SK-N-SH treated with all-trans-retinoic acid at 6 μM for 48 hours (cell line): ENCODE measurements around the gene RAPGEF4.

Experiments
- BACH2 ChIP-seq: fragments of 250-450 bp; sonication (Bioruptor Pico); IDR thresholded peaks from 2 replicates; pipeline ENCODE4 v1.9.0; 2021; ENCODE audit warnings: mild to moderate bottlenecking, borderline replicate concordance
- CREB5 ChIP-seq: fragments of 250-450 bp; sonication (Bioruptor Pico); IDR thresholded peaks from 2 replicates; pipeline ENCODE4 v1.5.1; 2020; ENCODE audit warnings: low read depth, mild to moderate bottlenecking, moderate library complexity
- ESRRG ChIP-seq: fragments of 250-450 bp; sonication (Bioruptor Pico); IDR thresholded peaks from 2 replicates; pipeline ENCODE4 v1.6.1; 2021; ENCODE audit warnings: mild to moderate bottlenecking
- ISL1 ChIP-seq: fragments of 250-450 bp; sonication (Bioruptor Pico); IDR thresholded peaks from 2 replicates; pipeline ENCODE4 v2.1.2; 2022; ENCODE audit warnings: mild to moderate bottlenecking, moderate library complexity
- OSR1 ChIP-seq: fragments of 250-450 bp; sonication (Bioruptor Pico); IDR thresholded peaks from 2 replicates; pipeline ENCODE4 v1.8.0; 2022; ENCODE audit warnings: moderate library complexity, mild to moderate bottlenecking, inconsistent platforms
- PPARA ChIP-seq: fragments of 250-450 bp; sonication (Bioruptor Pico); IDR thresholded peaks from 2 replicates; pipeline ENCODE4 v1.5.0; 2020; ENCODE audit warnings: mild to moderate bottlenecking, borderline replicate concordance
- TOX ChIP-seq: fragments of 250-450 bp; sonication (Bioruptor Pico); IDR thresholded peaks from 2 replicates; pipeline ENCODE4 v1.8.0; 2021; ENCODE audit warnings: mild to moderate bottlenecking, moderate library complexity, borderline replicate concordance
- ZC3H10 ChIP-seq: fragments of 250-450 bp; sonication (Bioruptor Pico); IDR thresholded peaks from 2 replicates; pipeline ENCODE4 v1.5.1; 2021; ENCODE audit warnings: mild to moderate bottlenecking, moderate library complexity
- ZFP3 ChIP-seq: fragments of 250-450 bp; sonication (Bioruptor Pico); IDR thresholded peaks from 2 replicates; pipeline ENCODE4 v1.5.0; 2020; ENCODE audit warnings: mild to moderate bottlenecking, moderate library complexity
- ZNF70 ChIP-seq: fragments of 450-650 bp; formaldehyde crosslinking; IDR thresholded peaks from 2 replicates; pipeline ENCODE4 v1.5.0; 2020; ENCODE audit warnings: mild to moderate bottlenecking, moderate library complexity
- TF ChIP-seq, protein P1 (sequence below): fragments of 250-450 bp; sonication (Bioruptor Pico); IDR thresholded peaks from 2 replicates; pipeline ENCODE4 v1.8.0; 2021; ENCODE audit warnings: low read depth, mild to moderate bottlenecking, moderate library complexity, borderline replicate concordance

DNA sequence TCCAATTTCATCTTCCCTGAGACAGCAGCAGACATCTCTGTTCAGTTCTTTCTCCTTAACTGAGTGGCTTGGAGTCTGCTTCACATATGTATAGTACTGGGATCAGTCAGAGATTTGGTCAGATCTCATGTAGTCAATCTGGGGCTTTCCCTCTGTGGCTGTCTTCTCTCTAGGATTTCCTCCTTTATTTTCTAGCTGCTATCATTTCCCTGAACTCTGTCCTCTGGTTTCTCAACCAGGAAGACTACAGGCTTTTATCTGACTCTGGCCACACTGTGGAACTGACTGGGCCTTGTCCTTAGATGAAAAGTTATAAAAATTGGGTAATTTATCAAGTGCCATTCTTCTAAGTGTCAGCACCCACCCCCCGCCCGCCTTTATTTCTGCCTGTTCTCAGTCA lies 121.0 kb downstream of the RAPGEF4 start:
- TF ChIP-seq ZNF70 (CRISPR knock-in tag) (no peak), CREB5 (CRISPR knock-in tag) (no peak), PPARA (CRISPR knock-in tag) (no peak), ZFP3 (CRISPR knock-in tag) (no peak), BACH2 (CRISPR knock-in tag) (no peak), OSR1 (CRISPR knock-in tag) (no peak), ESRRG (no peak), ZC3H10 (CRISPR knock-in tag) (no peak), ISL1 (no peak), TOX (CRISPR knock-in tag) (no peak)
- TF ChIP-seq, protein P1, sequence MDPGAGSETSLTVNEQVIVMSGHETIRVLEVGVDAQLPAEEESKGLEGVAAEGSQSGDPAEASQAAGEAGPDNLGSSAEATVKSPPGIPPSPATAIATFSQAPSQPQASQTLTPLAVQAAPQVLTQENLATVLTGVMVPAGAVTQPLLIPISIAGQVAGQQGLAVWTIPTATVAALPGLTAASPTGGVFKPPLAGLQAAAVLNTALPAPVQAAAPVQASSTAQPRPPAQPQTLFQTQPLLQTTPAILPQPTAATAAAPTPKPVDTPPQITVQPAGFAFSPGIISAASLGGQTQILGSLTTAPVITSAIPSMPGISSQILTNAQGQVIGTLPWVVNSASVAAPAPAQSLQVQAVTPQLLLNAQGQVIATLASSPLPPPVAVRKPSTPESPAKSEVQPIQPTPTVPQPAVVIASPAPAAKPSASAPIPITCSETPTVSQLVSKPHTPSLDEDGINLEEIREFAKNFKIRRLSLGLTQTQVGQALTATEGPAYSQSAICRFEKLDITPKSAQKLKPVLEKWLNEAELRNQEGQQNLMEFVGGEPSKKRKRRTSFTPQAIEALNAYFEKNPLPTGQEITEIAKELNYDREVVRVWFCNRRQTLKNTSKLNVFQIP (CRISPR knock-in tag) = no peak
